ENCODE data around the gene GRAMD2B.
"Not testable (repeated sequence)": the region's sequence is repeated elsewhere in the genome, so short reads cannot be mapped to it uniquely, and the experiment has no call there.

The GRAMD2B gene

DNA sequence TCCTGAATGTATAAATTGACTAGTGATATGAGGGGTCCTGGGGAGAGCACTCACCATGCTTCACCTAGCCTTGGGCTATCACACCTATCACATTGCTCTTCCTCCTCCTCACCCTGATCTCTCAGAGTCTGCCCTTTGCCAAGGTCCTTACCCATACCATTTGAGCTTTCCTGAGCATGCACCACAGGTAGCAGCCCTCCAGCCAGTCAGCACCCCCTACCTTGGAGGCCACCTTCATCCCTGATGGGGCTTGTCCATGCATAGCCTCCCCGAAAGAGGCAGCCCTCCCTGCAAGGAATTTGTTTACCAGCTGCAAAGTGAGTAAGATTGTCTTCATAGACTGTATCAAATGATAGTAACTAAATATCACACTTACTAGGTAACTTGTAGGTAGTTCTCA lies 88.8 kb downstream of the GRAMD2B start:
- no peak for DNase-seq (ENCODE audit: low spot score)

DNA sequence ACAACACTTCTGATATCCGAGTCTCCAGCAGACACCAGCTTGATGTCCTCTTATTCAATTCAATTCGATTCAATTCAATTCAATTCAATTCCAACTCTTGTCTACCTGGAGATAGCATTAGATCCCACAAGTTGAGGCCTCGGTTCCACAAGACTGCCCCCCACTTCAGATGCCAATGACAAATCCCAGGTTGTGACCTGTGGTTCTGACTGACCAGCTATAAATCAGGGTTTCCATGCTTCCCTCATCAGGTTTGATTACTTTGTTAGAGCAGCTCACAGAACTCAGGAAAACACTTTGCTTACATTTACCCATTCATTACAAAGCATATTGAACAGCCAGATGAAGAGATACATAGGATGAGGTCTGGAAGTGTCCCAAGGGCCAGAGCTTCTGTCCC lies 89.2 kb downstream of the GRAMD2B start:
- DNase-seq (ENCODE audit: low spot score), result no peak

DNA sequence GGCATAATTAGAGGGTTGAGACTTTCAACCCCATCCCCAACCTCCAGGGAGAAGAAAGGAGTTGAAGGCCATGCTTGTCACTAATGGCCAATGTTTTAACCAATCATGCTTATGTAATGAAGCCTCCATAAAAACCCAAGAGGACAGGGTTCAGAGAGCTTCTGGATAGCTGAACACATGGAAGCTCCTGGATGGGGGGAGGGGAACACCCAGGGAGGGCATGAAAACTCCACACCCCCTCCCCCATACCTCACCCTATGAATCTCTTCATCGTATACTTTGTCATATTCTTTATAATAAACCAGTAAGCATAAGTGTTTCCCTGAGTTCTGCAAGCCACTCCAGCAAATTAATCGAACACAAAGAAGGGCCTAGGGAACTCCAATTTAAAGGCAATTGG lies 90.1 kb downstream of the GRAMD2B start:
- DNase-seq (ENCODE audit: low spot score), result no peak

DNA sequence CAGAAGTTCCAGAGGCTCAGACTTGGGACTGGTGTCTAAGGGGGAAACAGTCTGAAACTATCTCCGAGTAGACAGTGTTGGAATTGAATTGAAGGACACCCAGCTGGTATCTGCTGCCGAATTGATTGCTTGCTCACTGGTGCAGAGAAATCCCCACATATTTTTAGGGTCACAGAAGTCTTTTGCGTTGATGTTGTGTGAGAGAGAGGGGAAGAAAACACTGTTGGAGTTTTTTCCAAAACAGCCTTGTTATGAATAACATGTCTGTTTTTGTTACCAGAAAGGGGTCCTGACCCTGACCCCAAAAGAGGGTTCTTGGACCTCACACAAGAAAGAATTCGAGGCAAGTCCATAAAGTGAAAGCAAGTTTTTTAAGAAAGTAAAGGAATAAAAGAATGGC lies 90.5 kb downstream of the GRAMD2B start:
- DNase-seq (ENCODE audit: low spot score), result no peak

DNA sequence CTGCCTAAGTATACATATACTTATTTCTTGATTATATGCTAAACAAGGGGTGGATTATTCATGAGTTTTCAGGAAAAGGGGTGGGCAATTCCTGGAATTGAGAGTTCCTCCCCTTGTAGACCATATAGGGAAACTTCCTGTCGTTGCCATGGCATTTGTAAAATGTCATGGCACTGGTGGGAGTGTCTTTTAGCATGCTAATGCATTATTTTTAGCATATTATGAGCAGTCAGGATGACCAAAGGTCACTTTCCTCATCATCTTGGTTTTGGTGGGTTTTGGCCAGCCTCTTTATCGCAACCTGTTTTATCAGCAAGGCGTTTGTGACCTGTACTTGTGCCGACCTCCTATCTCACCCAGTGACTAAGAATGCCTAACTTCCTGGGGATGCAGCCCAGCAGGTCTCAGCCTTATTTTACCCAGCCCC lies 90.9 kb downstream of the GRAMD2B start:
- no peak for DNase-seq (ENCODE audit: low spot score)

DNA sequence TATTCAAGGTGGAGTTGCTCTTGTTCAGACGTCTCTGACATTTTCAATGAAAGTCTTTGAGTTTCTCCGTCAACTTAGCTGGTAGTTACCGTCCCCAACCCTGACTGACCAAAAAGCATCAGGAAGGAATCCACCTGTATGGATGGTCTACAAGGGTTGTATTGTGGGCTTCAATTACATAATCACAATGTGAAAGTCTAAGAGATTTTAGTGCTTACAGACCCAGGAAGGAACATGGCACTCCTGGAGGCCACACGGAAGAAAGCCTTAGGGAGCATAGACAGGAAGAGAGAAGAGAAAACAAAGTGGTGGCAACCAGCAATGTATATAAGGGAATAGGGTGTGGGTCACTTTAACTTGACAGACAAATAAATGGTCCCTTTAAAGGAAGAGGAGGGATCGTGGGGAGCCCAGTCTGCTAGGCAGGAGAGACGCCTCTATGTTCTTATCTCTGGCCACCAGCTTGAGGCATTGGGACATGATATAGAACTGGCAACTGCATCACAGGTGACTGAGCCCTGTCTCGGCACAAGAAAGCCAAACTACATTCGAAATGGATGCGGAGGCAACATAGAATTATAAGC lies 91.4 kb downstream of the GRAMD2B start:
- no peak for DNase-seq (ENCODE audit: low spot score)

DNA sequence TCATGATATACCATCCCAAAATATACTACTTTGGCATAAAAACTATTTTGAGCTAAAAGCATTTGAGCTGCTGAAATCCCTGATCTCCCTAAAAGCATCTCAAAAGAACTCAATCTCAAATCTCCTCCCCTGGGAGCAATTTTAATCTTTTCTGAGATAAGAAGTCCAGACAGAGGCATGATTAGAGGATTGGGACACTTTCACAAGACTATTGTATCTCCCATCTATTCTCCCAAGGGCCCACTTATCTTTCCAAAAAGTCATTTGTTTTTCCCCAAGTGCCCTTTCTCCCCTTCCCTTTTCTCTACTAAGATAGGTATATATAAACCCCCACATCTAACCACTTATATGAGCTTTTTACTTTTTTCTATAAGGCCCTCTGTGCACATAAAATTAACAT lies 92.1 kb downstream of the GRAMD2B start:
- no peak for DNase-seq (ENCODE audit: low spot score)

DNA sequence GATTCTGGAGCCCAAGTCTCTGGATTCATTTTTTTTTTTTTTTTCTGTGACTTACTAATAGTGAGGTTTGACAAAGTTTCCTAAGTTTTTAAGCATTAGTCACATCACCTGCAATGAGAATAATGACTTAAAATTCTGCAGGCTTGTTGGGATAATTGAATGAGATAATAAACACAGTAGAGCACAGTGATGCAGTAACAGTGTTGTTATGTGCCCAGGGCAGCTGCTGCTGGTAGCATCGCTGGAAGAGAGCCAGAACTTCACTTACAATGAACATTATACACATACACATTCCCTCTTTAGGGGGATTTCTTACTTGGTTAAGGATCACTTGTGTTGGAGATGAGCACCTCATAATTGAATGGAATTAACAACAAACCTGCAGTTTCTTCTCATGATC lies 92.9 kb downstream of the GRAMD2B start:
- no peak for DNase-seq (ENCODE audit: low spot score)

DNA sequence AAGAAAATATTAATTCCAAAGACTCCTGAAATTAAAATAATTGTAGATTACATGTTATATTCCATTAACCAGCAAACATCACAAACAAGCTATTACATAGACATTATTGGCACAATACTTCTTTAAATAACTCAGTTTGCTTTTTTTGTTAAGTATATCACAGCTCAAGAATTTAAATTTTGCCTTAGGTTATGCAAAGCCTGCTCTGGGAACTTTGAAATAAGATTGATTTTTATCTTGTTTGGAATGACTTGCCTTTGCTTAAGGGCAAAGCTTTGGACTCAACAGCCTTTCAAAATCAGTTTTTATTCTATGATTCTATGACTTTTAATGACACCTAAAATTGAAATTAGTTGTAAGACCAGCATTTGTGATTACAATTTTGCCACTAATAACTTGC lies 93.6 kb downstream of the GRAMD2B start:
- no peak for DNase-seq (ENCODE audit: low spot score)

DNA sequence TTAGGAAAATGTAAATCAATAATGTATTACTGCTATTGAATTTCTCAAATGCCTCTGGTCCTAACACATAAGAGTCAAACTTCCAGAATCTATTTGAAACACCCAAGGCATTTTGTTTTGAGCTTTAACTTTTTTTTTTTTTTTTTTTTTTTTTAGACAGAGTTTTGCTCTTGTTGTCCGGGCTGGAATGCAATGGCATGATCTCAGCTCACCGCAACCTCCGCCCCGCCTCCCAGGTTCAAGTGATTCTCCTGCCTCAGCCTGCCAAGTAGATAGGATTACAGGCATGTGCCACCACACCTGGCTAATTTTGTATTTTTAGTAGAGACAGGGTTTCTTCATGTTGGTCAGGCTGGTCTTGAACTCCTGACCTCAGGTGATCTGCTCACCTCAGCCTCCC lies 96.0 kb downstream of the GRAMD2B start:
- not testable (repeated sequence) for DNase-seq (ENCODE audit: low spot score)

DNA sequence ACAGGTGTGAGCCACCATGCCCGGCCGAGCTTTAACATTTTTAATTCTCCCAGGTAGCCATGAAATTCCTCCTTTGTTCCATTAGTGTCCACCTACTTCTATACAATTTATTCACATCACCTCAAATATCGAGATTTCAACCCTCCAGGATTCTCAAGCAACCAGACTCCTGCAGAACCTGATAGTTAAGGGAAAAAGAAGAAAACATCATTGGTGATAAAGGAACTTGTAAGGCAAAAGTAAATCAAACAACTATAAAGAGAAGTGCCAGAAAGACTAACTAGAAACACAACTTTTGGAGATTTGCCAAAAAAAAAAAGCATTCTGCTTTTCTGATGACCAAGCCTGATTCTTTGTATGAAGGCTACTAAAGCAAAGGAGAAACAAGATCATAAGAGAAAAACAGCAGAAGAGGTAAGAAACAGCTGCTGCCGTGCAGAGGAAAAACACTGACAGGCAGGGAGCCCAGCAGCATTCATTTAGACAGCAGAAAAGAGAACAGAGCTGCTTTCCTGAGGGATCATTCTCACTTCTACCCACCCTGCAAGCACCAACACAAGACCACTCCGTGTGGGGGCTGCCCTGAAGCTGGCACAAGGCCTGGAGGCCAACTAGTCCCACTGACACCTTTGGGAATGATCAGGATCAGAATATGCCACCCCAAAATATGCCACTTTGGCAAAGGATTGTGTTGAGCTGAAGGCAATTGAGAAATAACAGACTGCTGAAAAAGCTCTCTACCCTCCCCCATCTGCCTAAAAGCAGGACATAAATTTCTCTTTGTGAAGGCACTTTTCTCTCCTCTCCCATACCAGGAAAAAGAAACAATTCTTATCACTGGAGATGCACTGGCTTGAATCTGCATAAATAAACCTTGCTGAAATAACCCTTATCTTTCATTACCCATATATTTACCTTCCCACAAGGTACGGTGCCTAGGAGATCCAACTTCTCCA lies 96.7 kb downstream of the GRAMD2B start:
- no peak for DNase-seq (ENCODE audit: low spot score)

DNA sequence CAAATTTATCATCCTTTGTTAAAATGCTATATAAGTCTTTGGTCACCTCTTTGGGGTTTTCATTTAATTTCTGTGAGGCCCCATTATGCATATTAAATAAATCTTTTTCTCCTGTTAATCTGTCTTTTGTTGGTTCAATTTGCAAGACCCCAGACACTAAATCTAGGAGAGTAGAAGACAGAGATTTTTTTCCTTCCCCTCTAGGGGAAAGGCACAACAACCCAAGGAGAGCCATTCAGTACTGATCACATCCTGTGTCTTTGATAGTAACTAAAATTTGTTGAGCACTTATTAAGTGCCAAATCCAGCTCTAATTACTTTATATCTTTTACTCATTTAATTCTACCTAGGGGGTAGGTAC lies 97.4 kb downstream of the GRAMD2B start:
- DNase-seq (ENCODE audit: low spot score), result no peak

DNA sequence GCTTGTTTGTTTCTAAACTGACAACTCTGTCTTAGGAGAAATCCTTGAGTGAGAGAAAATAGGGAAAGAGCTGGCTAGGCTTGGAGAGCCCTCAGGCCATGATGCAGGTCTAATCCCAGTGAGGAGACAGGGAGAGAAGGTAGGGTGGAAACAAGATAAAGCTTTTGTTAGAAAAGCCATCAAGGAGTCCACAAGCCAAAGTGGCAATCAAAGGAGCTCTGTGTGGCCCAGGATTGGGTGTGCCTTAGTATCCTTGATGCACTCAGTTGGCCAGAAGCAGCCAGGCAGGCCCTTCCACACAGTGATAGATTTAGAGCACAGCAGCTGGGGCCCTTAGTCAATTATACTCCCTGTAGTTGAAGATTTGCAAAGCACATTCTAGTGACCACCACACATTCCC lies 97.9 kb downstream of the GRAMD2B start:
- no peak for DNase-seq (ENCODE audit: low spot score)

DNA sequence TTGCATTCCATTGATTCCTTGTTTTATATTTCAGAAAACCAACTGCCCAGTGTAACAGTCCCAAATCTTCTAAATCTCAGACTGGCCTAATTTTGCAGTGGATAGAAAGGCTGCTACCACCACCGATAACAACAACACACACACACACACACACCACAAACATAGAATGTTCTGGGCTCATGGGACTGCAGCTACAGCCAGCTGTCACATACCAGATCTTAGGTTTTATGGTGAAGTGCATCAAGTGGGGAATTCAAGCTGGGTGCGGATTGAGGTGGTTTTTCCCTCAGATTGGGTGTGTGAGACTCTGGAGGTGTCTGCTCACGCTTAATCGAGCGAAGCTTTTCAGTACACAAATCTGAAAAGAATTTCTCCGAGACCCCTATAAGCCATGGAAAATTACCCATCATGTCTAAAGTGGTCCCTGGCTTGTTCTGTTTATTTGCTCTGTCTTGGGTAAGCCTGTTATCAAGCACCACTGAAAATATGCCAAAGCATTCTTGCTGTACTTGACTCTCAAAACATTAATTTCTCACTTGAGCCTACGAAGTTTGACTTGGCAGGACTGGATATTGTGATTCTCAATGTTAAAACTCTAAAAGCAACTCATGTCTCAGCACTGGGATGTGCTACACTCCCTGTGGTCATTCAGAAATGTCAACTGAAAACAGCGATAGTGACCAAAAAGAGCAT lies 100.8 kb downstream of the GRAMD2B start:
- DNase-seq (ENCODE audit: low spot score), result no peak

DNA sequence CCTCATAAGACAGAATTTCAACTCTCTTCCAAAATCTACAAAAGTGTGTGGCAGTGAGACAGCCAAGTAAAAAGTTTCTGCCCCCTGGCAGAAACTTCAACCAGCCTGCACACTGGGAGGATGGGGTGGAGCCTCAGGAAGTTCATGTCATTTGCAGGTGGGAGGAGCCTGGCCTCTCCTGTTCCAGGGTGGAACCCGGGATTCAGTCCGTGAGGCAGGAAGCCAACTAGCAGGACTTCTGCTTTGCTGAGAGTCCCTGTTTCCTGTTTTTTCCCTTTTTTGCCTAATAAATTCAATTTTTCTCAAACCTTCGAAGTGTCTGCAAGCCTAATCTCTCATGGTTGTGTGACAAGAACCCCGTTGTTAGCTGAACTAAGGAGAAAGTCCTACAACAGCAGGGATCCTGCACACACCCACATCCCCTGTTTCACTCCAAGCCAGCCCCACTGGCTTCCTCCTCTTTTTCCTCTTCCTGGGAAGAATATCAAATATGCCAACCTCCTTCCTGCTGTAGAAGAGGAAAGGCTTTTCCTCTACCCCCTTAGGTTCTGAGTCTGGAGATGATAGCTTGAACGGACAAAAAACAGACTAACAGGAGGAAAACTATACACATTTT lies 102.5 kb downstream of the GRAMD2B start:
- DNase-seq (ENCODE audit: low spot score), result peak; percentile 16

DNA sequence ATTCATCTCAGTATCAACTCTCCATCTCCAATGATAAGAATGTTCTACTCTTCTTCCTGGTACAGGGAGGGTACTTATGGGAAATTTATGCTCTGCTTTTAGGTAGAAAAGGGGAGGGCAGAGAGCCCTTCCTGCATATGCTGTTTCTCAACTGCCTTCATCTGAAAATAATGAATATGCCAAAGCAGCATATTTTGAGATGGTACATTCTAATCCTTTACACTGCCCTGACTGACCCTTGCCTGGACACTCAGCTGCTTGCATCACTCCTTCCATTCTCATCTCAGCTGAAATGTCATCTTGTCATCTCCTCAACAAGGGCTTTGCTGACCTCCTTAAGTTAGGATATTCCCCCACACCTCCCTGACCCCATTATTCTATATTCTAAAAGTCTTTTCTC lies 103.3 kb downstream of the GRAMD2B start:
- no peak for DNase-seq (ENCODE audit: low spot score)

DNA sequence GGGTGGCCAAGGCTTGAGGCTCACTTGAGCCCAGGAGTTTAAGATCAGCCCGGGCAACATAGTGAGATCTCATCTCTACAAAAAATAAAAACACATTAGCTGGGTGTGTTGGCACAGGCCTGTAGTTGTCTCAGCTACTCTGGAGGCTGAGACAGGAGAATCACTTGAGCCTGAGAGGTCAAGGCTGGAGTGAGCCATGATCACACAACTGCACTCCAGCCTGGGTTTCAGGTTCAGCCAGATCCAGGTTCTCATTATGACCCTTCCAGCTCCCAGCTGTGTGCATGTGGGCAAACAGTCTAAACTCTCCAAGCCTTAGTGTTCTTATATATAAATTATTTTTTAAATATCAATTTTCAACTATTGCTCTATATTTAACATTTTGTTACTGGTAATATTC lies 103.9 kb downstream of the GRAMD2B start:
- DNase-seq (ENCODE audit: low spot score), result no peak

DNA sequence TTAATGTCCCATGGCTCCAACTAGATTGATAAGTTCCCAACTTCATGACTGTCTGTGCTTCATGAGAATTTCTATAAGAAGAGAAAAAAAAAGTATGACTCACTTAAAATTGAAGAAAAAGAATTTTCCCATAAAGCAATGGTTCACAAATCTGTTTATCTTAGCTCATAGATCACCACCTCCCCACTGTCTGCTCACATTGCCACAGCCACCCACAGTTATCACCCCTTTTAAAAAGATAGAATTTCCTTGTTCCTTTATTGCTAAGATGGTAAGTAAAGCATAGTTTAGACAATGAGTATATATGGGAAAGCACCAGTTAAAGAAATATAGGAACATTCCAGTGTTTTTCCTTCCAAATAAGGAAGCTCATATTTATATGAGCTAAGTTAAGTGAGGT lies 104.7 kb downstream of the GRAMD2B start:
- no peak for DNase-seq (ENCODE audit: low spot score)

DNA sequence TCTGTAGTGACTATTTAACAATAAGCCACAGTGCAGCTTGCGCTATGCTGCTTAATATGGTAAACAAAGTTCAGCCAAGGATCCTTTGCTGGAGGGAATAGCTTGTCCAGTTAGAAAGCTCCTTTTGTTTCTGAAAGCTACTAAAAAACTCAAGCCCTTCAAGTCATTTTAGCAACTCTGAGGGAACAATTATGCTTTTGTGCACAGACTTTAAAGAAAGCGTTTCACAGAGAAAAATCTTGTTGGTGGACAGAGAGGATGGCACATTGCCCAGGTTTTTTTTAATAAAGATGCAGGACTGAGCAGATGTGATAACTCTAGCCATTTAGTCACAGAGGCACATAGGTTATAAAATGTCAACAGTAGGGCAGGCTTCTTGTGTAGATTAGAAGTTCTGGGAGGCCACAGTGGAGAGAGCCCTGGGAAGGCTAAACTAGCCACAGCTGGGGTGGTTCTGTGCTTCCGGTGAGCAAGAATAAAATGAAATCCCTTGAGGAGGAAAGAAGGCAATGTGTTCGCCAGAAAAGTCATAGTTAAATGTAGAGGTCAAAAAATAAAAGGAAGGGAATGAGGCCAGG lies 108.4 kb downstream of the GRAMD2B start:
- DNase-seq (ENCODE audit: low spot score), result no peak

DNA sequence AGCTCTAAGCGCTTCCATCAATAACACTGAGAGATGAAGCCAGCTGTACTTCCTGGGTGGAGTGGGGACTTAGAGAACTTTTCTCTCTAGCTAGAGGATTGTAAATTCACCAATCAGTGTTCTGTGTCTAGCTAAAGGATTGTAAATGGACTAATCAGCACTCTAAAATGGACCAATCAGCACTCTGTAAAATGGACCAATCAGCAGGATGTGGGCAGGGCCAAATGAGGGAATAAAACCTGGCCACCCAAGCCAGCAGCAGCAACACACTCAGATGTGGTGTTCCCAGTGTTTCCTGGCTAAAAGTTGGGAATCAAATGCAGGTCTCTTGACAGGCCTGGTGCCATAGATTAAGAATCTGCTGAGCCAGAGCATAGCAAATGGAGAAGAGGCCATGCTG lies 111.3 kb downstream of the GRAMD2B start:
- DNase-seq (ENCODE audit: low spot score), result no peak

DNA sequence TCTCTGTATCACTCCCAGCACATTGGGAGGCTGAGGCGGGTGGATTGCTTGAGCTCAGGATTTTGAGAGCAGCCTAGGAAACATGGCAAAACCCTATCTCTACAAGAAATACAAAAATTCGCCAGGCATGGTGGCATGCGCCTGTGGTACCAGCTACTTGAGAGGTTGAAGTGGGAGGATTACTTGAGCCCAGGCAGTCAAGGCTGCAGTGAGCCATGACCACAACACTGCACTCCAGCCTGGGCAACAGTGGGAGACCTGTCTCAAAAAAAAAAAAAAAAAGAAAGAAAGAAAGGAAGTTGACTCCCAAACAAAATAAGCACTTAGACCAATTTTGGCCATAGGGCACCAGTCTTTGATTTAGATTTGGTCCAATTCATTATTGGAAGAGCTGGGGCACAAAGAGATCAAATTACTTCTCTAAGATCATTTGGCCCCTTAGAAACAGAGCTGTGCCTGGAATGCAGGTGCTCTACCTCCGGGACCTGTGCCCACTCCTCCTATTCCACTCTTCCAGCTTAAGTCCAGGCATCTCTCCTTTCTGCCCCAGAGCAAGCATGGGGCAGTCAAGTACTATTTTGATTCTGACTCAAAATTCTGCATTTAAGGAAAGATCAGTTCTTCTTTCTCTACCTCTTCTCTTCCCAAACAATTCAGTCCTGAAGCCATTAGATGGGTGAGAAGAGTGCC lies 112.8 kb downstream of the GRAMD2B start:
- no peak for DNase-seq (ENCODE audit: low spot score)

DNA sequence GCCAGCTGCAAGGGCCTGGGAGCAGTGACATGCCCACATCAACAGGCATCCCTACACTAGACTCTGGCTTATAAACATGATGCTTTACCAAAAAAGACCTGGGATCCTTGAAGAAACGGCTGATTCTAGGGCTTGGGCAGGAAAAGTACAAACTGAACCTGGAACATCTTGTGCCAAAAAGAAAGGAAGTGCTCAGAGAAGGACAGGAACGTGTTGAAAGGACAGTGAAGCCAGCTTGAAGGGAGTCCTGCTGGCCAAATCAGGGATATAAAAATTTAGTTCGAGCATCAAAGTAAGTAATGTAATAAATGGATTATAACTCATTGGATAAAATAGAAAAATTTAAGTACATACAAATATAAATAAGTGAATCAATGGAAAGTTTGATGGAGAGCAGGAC lies 113.7 kb downstream of the GRAMD2B start:
- DNase-seq (ENCODE audit: low spot score), result no peak
